Dendritic cell treated with granulocyte-macrophage colony-stimulating factor and Interleukin-4, amounts not matched to agents 40 ng/mL and 50 ng/mL, for 4 days (primary cell): ENCODE measurements around the gene EFCAB3.
"Not testable (repeated sequence)": the region's sequence is repeated elsewhere in the genome, so short reads cannot be mapped to it uniquely, and the experiment has no call there.

ENCODE experiments used
- H3K27ac Mint-ChIP-seq: one replicate; pipeline ENCODE4 v1.8.0; 2022; ENCODE audit warnings: mild to moderate bottlenecking, mixed read lengths
- H3K27me3 Mint-ChIP-seq: one replicate; pipeline ENCODE4 v1.8.0; 2022; ENCODE audit warnings: mild to moderate bottlenecking, mixed read lengths
- H3K36me3 Mint-ChIP-seq: one replicate; pipeline ENCODE4 v1.8.0; 2022; ENCODE audit warnings: low read depth, mixed read lengths
- H3K4me1 Mint-ChIP-seq: one replicate; pipeline ENCODE4 v1.8.0; 2022; ENCODE audit warnings: low read depth, mixed read lengths
- H3K4me3 Mint-ChIP-seq: one replicate; pipeline ENCODE4 v1.8.0; 2022; ENCODE audit warnings: mild to moderate bottlenecking, moderate library complexity, mixed read lengths
- H3K9me3 Mint-ChIP-seq: one replicate; pipeline ENCODE4 v1.8.0; 2022; ENCODE audit warnings: mixed read lengths
- intact Hi-C: fragments of 100-400 bp; cut with micrococcal nuclease; formaldehyde crosslinking; loops from one replicate; pipeline ENCODE4 v1.15.0; 2022

EFCAB3 gene

GRCh38 chr17:62441181-62441580 is 60.8 kb downstream of the EFCAB3 start:
- H3K4me1 Mint-ChIP-seq, intact Hi-C loops, H3K9me3 Mint-ChIP-seq, H3K27me3 Mint-ChIP-seq, H3K4me3 Mint-ChIP-seq, H3K27ac Mint-ChIP-seq: not testable (repeated sequence)
- H3K36me3 Mint-ChIP-seq: peaks cover 84% of the 10 kb centered on the region

GRCh38 chr17:62444063-62444462 is 63.7 kb downstream of the EFCAB3 start:
- Mint-ChIP-seq H3K27me3 (no peaks in the 10 kb centered on the region), H3K4me3 (no peak overlapping the region), H3K4me1 (no peaks in the 10 kb centered on the region), H3K9me3 (no peaks in the 10 kb centered on the region), H3K36me3 (peaks cover 95% of the 10 kb centered on the region), H3K27ac (no peak overlapping the region)
- intact Hi-C loops: no loop called here

GRCh38 chr17:62445791-62446190 is 65.4 kb downstream of the EFCAB3 start:
- intact Hi-C loops, H3K27ac Mint-ChIP-seq, H3K4me1 Mint-ChIP-seq, H3K4me3 Mint-ChIP-seq, H3K9me3 Mint-ChIP-seq, H3K27me3 Mint-ChIP-seq: not testable (repeated sequence)
- peaks cover 86% of the 10 kb centered on the region for H3K36me3 Mint-ChIP-seq

DNA sequence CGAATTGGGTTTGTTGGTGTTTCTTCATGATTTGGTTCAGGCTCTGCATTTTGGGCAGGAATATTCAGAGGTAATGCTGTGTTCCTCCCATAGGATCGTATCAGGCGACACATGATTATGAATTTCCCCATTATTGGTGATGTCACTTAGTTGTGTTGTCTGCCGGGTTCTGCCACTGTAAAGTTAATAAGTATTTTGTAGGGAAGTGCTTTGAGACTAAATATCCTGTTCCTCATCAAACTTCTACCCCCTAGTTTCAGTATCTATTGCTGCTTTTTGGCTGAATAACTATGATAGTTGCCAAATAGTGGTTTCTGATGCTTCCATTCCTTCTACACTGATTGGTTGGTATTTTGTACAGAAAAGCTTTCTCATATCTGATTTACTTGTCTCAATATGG is 71.8 kb downstream of the EFCAB3 start:
- H3K9me3 Mint-ChIP-seq, H3K4me3 Mint-ChIP-seq, H3K27me3 Mint-ChIP-seq, intact Hi-C loops, H3K4me1 Mint-ChIP-seq: not testable (repeated sequence)
- Mint-ChIP-seq H3K36me3 (peaks cover 27% of the 10 kb centered on the region), H3K27ac (peak overlapping the region; percentile 45)

DNA sequence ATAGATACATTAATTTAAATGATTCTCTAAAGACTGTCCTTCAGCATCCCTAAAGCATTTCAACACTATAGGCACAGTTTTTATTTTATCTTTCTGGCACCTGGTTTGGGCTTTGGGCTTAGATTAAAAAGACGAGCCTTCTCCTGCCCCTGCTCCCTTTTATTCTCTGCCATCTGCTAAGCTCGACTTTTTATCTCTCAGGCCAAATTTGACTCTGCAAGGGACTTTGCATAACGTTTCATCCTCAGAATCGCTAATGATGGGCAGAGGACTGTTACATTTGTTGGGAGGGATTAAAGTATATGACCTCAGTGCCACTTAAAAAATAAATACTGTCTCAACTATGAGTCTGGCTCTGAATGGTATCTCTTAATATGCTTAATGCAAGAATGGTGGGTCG is 72.7 kb downstream of the EFCAB3 start:
- H3K27me3 Mint-ChIP-seq, intact Hi-C loops, H3K4me3 Mint-ChIP-seq, H3K4me1 Mint-ChIP-seq, H3K9me3 Mint-ChIP-seq, H3K27ac Mint-ChIP-seq: not testable (repeated sequence)
- H3K36me3 Mint-ChIP-seq: peaks cover 19% of the 10 kb centered on the region

DNA sequence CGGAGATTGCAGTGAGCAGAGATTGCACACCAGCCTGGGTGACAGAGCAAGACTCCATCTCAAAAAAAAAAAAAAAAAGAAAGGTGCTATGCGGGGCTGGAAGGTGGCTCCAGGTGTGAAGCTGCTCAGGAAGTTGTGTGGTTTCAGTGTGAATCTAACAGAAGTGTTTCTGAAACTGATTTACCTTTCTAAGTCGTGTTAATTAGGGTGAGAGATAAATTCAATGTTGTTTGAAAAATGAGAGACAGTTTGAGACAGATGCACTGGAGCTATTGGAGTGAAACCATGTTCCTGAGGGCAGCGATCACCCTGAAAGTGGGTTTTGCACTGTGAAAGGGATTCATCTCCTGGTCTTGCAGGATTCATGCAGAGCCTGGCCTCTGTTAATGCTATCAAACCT is 73.3 kb downstream of the EFCAB3 start:
- peaks cover 13% of the 10 kb centered on the region for H3K36me3 Mint-ChIP-seq
- intact Hi-C loops, H3K4me1 Mint-ChIP-seq, H3K9me3 Mint-ChIP-seq, H3K27me3 Mint-ChIP-seq, H3K4me3 Mint-ChIP-seq, H3K27ac Mint-ChIP-seq: not testable (repeated sequence)

DNA sequence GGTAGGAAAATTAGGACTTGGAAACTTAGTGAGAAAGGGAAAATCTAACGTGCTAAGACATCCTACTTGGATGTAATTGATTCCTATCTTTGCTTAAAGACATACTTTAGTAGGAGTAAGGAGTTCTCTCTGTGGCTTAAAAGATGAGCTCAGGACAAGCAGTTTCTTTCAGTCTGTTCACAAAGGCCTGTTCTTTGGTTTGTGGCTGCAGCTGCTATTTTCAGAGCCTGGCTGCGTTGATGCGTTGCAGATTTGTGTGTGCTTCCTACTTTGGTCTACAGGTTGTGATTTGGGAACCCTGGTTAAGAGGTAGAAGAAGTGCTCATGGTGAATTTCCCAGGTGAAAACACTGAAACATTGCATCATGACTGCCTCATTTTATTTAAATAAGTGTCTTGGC is 73.8 kb downstream of the EFCAB3 start:
- intact Hi-C loops, H3K27ac Mint-ChIP-seq, H3K27me3 Mint-ChIP-seq, H3K4me3 Mint-ChIP-seq, H3K9me3 Mint-ChIP-seq, H3K4me1 Mint-ChIP-seq, H3K36me3 Mint-ChIP-seq: not testable (repeated sequence)

DNA sequence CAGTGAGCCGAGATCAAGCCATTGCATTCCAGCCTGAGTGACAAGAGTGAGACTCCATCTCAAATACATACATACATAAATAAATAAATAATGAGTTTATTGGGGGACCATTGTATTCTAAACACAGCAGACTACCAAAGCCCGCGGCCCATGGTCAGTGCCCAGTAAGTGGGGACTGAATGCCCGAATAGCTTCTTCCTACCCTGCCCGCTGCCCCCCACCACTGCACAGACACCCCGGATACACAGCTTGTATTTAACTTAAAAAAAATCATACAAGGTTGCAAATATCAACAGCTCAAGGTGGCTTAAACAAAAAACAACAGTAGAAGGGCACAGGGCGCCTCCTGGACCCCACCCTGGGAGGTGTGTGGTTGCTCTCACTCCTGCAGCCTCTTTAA is 75.7 kb downstream of the EFCAB3 start:
- no peaks in the 10 kb centered on the region for H3K36me3 Mint-ChIP-seq
- H3K4me1 Mint-ChIP-seq: peaks cover 6% of the 10 kb centered on the region
- H3K27me3 Mint-ChIP-seq: no peaks in the 10 kb centered on the region
- no peak overlapping the region for H3K27ac Mint-ChIP-seq
- intact Hi-C loops: no loop called here
- H3K4me3 Mint-ChIP-seq: no peak overlapping the region
- H3K9me3 Mint-ChIP-seq: no peaks in the 10 kb centered on the region

GRCh38 chr17:62458483-62458882 is 78.1 kb downstream of the EFCAB3 start:
- H3K27ac Mint-ChIP-seq, H3K9me3 Mint-ChIP-seq, H3K4me3 Mint-ChIP-seq, H3K4me1 Mint-ChIP-seq, H3K36me3 Mint-ChIP-seq, intact Hi-C loops, H3K27me3 Mint-ChIP-seq: not testable (repeated sequence)

- H3K4me1 Mint-ChIP-seq, H3K4me3 Mint-ChIP-seq, H3K9me3 Mint-ChIP-seq, H3K36me3 Mint-ChIP-seq, intact Hi-C loops, H3K27me3 Mint-ChIP-seq, H3K27ac Mint-ChIP-seq: not testable (repeated sequence)
Observed at GRCh38 chr17:62464422-62464821, 84.1 kb downstream of the EFCAB3 start.

GRCh38 chr17:62465271-62465670 is 84.9 kb downstream of the EFCAB3 start:
- H3K27me3 Mint-ChIP-seq, H3K4me3 Mint-ChIP-seq, H3K4me1 Mint-ChIP-seq, H3K9me3 Mint-ChIP-seq, intact Hi-C loops, H3K27ac Mint-ChIP-seq, H3K36me3 Mint-ChIP-seq: not testable (repeated sequence)
